Measurements from ENCODE around the gene SLC6A1. TPM values are rescaled to one million over a fixed set of nuclear protein-coding genes. Genes with fewer than 3 reads are reported as not detected.

Gene SLC6A1
- total RNA-seq, 1 donor from 2014 or later = not detected

- Histone ChIP-seq H3K4me3 (ENCODE audit: low read depth, low read length) (no peak overlapping the region), H3K36me3 (ENCODE audit: control insufficient read depth, insufficient read depth, low read length) (no peaks in the 10 kb centered on the region), H3K27me3 (ENCODE audit: control insufficient read depth, insufficient read depth, low read length) (peaks cover 12% of the 10 kb centered on the region)
- no peak for TF ChIP-seq CTCF (IDR thresholded peaks at IDR 0.05; ENCODE audit: insufficient read depth, low read length, poor library complexity, severe bottlenecking)
- DNase-seq (ENCODE audit: low read depth) = no peak
Observed at GRCh38 chr3:11006986-11007933, 14.7 kb downstream of the SLC6A1 start.

GRCh38 chr3:11009898-11010297, 17.4 kb downstream of the SLC6A1 start:
- no peak overlapping the region for H3K4me3 ChIP-seq (ENCODE audit: low read depth, low read length)
- no peak for DNase-seq (ENCODE audit: low read depth)
- TF ChIP-seq CTCF (IDR thresholded peaks at IDR 0.05; ENCODE audit: insufficient read depth, low read length, poor library complexity, severe bottlenecking) = no peak
- no peaks in the 10 kb centered on the region for H3K36me3 ChIP-seq (ENCODE audit: control insufficient read depth, insufficient read depth, low read length)
- H3K27me3 ChIP-seq (ENCODE audit: control insufficient read depth, insufficient read depth, low read length) = peaks cover 9% of the 10 kb centered on the region

DNA sequence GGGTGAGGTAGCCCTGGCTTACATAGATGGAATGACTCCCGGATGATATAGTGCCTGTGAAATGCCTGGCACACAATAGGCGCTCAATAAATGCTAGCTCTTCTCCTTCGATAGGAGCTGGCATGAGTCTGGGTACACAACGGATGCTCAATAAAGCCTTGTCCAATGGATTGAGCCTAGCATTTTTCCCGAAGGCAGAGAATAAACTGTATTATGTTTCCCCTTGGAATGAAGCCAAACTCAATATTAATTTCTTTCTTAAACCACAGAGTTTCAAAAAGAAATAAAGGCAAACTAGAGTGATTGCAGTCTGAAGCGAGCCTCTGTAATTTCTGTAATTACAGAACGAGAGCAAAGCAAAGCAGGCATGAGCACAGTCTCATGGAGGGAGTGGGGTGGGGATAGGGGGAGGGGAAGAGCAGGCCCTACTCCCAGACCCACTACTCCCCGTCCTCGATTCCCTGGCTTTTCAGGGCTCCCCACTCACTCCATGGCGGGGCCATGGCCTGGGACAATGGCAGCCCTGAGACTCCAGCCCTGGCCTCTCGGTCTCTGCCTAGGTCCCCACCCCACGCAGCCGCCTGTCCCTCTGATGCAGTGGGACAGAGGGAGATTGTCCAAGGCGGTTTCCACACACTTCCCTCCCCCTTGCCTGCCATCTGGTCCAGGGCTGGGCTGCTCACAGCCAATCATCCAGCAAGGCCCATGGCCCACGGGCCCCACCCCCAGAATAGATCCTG, 18.0 kb downstream of the SLC6A1 start:
- Histone ChIP-seq H3K4me3 (ENCODE audit: low read depth, low read length) (no peak overlapping the region), H3K36me3 (ENCODE audit: control insufficient read depth, insufficient read depth, low read length) (no peaks in the 10 kb centered on the region), H3K27me3 (ENCODE audit: control insufficient read depth, insufficient read depth, low read length) (peaks cover 3% of the 10 kb centered on the region)
- no peak for TF ChIP-seq CTCF (IDR thresholded peaks at IDR 0.05; ENCODE audit: insufficient read depth, low read length, poor library complexity, severe bottlenecking)
- DNase-seq (ENCODE audit: low read depth) = no peak

DNA sequence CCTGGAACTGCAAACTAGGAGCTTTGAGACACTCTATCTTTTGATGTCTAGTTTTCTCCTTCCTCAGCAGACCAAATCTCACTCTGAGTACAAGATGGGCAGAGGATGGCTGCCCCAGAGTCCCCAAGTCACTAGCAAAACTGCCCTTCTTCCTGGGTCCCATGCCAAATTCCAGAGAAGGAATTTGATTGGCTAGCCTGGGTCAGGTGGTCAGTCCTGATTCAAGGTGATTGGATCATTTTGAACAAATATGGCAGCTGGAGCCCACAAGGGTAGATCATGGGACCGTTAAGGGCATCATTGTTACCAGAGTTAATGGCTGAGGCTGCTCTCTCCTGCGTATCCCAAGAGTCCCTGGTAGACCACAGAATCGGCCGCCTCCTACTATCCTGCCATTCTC, 21.7 kb downstream of the SLC6A1 start:
- no peak for TF ChIP-seq CTCF (IDR thresholded peaks at IDR 0.05; ENCODE audit: insufficient read depth, low read length, poor library complexity, severe bottlenecking)
- peaks cover 2% of the 10 kb centered on the region for H3K27me3 ChIP-seq (ENCODE audit: control insufficient read depth, insufficient read depth, low read length)
- H3K4me3 ChIP-seq (ENCODE audit: low read depth, low read length) = no peak overlapping the region
- H3K36me3 ChIP-seq (ENCODE audit: control insufficient read depth, insufficient read depth, low read length) = no peaks in the 10 kb centered on the region
- DNase-seq (ENCODE audit: low read depth) = no peak

GRCh38 chr3:11014752-11015151, 22.2 kb downstream of the SLC6A1 start:
- no peaks in the 10 kb centered on the region for H3K36me3 ChIP-seq (ENCODE audit: control insufficient read depth, insufficient read depth, low read length)
- peaks cover 2% of the 10 kb centered on the region for H3K27me3 ChIP-seq (ENCODE audit: control insufficient read depth, insufficient read depth, low read length)
- no peak overlapping the region for H3K4me3 ChIP-seq (ENCODE audit: low read depth, low read length)
- TF ChIP-seq CTCF (IDR thresholded peaks at IDR 0.05; ENCODE audit: insufficient read depth, low read length, poor library complexity, severe bottlenecking) = no peak
- no peak for DNase-seq (ENCODE audit: low read depth)
